ENCODE data around the gene RNF128. TPM values are rescaled to one million over a fixed set of nuclear protein-coding genes. Genes with fewer than 3 reads are reported as not detected.

RNF128 gene, protein sequence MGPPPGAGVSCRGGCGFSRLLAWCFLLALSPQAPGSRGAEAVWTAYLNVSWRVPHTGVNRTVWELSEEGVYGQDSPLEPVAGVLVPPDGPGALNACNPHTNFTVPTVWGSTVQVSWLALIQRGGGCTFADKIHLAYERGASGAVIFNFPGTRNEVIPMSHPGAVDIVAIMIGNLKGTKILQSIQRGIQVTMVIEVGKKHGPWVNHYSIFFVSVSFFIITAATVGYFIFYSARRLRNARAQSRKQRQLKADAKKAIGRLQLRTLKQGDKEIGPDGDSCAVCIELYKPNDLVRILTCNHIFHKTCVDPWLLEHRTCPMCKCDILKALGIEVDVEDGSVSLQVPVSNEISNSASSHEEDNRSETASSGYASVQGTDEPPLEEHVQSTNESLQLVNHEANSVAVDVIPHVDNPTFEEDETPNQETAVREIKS
- total RNA-seq (not detected in 2 replicates), polyA plus RNA-seq (not detected in 2 replicates), polyA minus RNA-seq (not detected in 2 replicates)
- 0.02 TPM for total RNA-seq (2013)

DNA sequence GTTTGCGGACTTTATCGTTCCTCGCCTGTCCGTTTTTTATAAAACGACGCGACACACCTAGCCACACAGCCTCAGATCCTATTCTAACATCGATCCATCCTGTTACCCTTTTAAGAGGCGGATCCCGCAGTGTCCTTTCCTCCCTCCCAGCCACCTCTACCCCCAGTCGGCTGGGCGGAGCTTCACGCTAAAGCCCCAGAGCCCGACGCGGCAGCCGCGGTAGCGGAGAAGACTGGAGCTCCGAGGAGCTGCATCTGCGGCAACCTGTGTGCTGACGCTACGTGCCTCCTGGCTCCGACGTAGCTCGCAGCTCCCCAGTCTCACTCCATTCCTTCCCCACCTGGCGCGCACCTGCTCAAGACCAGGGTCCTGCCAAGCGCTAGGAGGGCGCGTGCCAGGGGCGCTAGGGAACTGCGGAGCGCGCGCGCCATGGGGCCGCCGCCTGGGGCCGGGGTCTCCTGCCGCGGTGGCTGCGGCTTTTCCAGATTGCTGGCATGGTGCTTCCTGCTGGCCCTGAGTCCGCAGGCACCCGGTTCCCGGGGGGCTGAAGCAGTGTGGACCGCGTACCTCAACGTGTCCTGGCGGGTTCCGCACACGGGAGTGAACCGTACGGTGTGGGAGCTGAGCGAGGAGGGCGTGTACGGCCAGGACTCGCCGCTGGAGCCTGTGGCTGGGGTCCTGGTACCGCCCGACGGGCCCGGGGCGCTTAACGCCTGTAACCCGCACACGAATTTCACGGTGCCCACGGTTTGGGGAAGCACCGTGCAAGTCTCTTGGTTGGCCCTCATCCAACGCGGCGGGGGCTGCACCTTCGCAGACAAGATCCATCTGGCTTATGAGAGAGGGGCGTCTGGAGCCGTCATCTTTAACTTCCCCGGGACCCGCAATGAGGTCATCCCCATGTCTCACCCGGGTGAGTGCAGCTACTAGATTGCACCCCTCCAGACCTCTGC lies at the start of gene RNF128:
RNF128 (plus strand) TSS at position 217 of the 953 bp plus-strand sequence; CDS start at position 430, 213 bp downstream.
- H3K27me3 Mint-ChIP-seq: peaks cover 23% of the 10 kb centered on the region
- H3K27ac Mint-ChIP-seq: no peak within 1 kb of the TSS
- no peaks in the 10 kb centered on the region for H3K4me1 ChIP-seq (ENCODE audit: control insufficient read depth in 2 of 2, insufficient read depth in 2 of 2, low read length in 2 of 2)
- TF ChIP-seq, protein P1, sequence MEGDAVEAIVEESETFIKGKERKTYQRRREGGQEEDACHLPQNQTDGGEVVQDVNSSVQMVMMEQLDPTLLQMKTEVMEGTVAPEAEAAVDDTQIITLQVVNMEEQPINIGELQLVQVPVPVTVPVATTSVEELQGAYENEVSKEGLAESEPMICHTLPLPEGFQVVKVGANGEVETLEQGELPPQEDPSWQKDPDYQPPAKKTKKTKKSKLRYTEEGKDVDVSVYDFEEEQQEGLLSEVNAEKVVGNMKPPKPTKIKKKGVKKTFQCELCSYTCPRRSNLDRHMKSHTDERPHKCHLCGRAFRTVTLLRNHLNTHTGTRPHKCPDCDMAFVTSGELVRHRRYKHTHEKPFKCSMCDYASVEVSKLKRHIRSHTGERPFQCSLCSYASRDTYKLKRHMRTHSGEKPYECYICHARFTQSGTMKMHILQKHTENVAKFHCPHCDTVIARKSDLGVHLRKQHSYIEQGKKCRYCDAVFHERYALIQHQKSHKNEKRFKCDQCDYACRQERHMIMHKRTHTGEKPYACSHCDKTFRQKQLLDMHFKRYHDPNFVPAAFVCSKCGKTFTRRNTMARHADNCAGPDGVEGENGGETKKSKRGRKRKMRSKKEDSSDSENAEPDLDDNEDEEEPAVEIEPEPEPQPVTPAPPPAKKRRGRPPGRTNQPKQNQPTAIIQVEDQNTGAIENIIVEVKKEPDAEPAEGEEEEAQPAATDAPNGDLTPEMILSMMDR (IDR thresholded peaks at IDR 0.05): no peak
- no peak for TF ChIP-seq EZH2 (IDR thresholded peaks at IDR 0.05; ENCODE audit: borderline replicate concordance, insufficient read depth, low read depth, low read length, poor library complexity, severe bottlenecking)
- peaks cover 0 to 10% (median 5%) of the 10 kb centered on the region in 4 experiments for H3K27me3 ChIP-seq (replicated peaks in 1 of 4; ENCODE audit: control extremely low read depth in 1 of 4, control insufficient read depth in 3 of 4, insufficient read depth in 4 of 4, low read length in 3 of 4)
- ATAC-seq (ENCODE audit: low read depth) (no peak), DNase-seq (peak; percentile 1)
- peaks cover 9% of the 10 kb centered on the region for H3K4me1 Mint-ChIP-seq
- H3K9me3 ChIP-seq (ENCODE audit: control extremely low read depth in 1 of 3, control insufficient read depth in 2 of 3, insufficient read depth in 1 of 3, low read length in 2 of 3): no peaks in the 10 kb centered on the region
- intact Hi-C loops (cut with micrococcal nuclease): no loop called here
- no peak within 1 kb of the TSS for H3K4me3 ChIP-seq (ENCODE audit: control extremely low read depth in 1 of 5, extremely low read depth in 1 of 5, insufficient read depth in 1 of 5, low read depth in 2 of 5, low read length in 4 of 5)
- H3K36me3 ChIP-seq (replicated peaks in 1 of 2; ENCODE audit: control extremely low read depth in 1 of 2, control insufficient read depth in 1 of 2, extremely low read depth in 1 of 2, insufficient read depth in 2 of 2, low read length in 1 of 2): no peaks in the 10 kb centered on the region
- CTCF ChIA-PET: no interaction called here
- POLR2A ChIA-PET: no interaction called here
- no peak within 1 kb of the TSS for H3K27ac ChIP-seq (ENCODE audit: low read length in 2 of 2)
- peak within 1 kb of the TSS; percentile 30 for H3K4me2 ChIP-seq (replicated peaks; ENCODE audit: low read depth, low read length, poor library complexity, severe bottlenecking)
- H2AFZ ChIP-seq (ENCODE audit: insufficient read depth, low read depth, low read length, poor library complexity, severe bottlenecking): peak within 1 kb of the TSS; percentile 26
- H3K9ac ChIP-seq (ENCODE audit: low read length): no peak within 1 kb of the TSS
- H3K4me3 Mint-ChIP-seq: peak within 1 kb of the TSS; percentile 40
- no peaks in the 10 kb centered on the region for H3K9me3 Mint-ChIP-seq (ENCODE audit: insufficient read depth)
- H4K20me1 ChIP-seq (ENCODE audit: control insufficient read depth, insufficient read depth, low read length, poor library complexity, severe bottlenecking): no peaks in the 10 kb centered on the region
- no peaks in the 10 kb centered on the region for H3K79me2 ChIP-seq (ENCODE audit: control insufficient read depth, insufficient read depth, low read length)
- 9% methylated on average over 72 of the region's 79 CpGs for WGBS (ENCODE audit: insufficient coverage)

All from B cell (primary cell).